Erythroblast (primary cell): ENCODE results near the gene NFYA.

Experiments used
- GATA1 ChIP-seq: IDR thresholded peaks from 2 replicates; pipeline ENCODE4 v1.6.1; 2011; ENCODE audit warnings: low read depth, mild to moderate bottlenecking, control low read depth, low read length, moderate library complexity
- POLR2A ChIP-seq: IDR thresholded peaks from 2 replicates; pipeline ENCODE4 v1.6.1; 2011; ENCODE audit warnings: mild to moderate bottlenecking, low read length

GRCh38 chr6:41079080-41079479 is 6.3 kb downstream of the NFYA start:
- no peak for TF ChIP-seq POLR2A
- TF ChIP-seq GATA1, result no peak
